Measurements from ENCODE around the gene EIF4E.
"Not testable (repeated sequence)": the region's sequence is repeated elsewhere in the genome, so short reads cannot be mapped to it uniquely, and the experiment has no call there.

GRCh38 chr4:98880884-98881283 lies 48.0 kb downstream of the EIF4E start:
- not testable (repeated sequence) for TF ChIP-seq CTCF (IDR thresholded peaks at IDR 0.05; ENCODE audit: poor library complexity); EZH2phosphoT487 (IDR thresholded peaks at IDR 0.05; ENCODE audit: low read depth, severe bottlenecking, unreplicated experiment); EZH2 (IDR thresholded peaks at IDR 0.05; ENCODE audit: borderline replicate concordance)

All from hepatocyte (in vitro differentiated cells).